GM19099 (cell line): ENCODE results near the gene PROX1.

Experiments
- POLR2A ChIP-seq: IDR thresholded peaks from 3 replicates; pipeline ENCODE4 v1.6.1; 2011; ENCODE audit warnings: low read depth; ENCODE audit not compliant: insufficient read length; ENCODE audit errors: extremely low read depth

The PROX1 gene

DNA sequence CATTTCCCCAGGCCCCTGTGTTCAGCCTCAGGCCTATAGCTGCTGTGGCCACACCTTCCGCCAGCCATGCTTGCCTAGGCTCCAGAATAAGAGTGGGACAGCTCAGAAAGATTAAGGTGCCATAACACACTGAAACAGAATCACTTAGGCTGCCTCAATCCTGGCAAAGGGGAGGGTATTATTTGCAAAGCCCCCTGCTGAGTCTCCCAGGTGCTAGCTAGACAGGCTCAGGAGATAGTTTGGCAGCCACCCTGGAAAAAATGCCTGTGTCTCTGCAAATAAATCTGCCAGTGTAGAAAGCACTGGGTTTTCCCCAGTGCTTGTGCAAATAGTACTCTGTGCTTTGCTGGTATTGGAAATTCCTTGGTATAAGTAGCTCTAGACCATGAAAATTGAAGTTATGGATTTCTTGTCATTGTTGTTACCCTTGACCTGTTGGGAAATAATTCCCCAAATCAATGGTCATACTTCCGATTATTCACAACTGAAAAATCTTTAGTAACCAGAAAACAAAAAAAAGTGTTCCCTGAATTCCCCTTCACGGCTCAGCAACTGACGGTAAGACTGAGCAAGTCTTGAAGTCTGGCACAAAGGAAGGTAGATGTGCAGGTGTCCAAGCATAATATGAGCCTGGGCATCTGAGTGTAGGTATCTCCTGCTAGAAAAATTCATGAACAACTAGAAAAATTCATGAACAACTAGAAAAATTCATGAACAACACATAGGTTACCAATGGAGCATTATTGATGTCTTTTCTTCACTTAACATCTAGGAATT is 56.9 kb downstream of the PROX1 start:
- TF ChIP-seq POLR2A: no peak

DNA sequence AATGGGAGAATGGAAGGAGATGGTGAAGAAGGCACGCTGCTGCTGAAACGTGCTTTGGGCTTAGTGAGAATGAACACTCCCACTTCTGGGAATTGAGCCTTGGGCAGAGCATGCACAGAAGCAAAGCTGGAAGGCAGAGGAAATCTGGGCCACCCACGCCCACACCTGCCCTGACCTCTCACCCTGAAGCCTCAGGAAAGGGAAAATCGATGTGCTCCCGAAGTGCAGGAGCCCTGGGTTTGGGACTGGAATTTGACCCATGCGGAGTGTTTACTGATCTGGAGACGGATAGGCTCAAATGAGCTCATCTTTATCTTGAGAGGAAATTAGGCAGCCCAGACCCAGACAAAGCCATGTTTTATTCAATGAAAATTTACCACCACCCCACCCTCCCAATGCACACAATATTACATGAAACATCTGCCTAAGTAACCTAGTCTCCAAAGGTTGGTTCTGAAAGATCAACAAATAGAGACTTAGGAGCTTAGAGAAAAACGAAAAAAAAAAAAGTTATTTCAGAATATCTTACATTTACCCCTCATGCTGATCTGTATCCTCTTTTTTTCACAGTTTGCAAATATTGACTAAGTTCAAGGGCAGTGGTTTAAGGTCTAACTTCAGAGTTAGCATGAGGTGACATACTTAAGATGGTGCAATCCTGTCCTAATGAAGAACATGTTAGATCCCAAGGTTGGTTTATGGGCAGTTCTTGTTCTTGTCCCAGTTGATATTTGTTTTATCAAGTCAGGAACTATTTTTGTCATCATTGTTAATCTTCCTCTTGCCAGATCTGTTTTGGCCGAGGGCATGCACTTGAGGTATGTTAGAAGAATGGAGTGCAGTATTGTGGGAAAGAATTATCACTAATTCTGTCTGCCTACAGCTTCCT is 63.0 kb downstream of the PROX1 start:
- TF ChIP-seq POLR2A: no peak

DNA sequence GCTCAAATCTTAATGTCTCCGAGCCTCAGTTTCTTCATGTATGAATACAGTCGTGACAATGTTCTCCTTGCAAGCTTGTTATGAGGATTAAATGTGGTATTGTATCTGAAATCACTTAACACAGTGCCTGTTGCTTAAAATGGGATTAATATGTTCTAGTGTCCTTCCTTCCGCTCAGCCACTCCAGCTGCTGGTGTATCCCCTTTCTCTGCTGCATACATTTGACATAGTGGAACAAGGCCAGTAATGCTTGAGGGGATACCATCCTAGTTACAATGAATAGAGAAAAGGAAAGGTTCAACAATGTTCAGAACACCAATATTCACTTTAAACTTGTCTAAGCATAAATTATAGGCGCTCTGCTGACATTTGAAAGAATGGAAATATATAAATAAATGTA is 64.0 kb downstream of the PROX1 start:
- TF ChIP-seq POLR2A: no peak

DNA sequence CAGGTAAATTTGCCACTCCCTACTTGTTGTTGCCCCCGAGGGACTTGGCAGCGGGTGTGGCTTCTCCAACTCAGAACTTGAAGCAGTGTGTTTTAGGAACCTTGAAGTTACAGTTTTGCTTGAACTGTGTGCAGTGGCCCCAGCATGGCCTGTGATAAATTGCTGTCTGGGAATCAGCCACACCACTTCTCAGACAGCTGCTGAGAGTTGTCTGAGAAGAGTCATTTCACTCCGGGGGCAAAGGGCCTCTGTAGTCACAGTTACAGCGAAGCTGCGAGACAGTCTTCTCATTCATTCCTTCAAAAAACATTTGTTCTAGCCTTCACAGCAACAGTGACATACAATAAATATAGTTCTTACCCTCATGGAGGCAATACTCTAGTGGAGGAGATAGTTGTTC is 70.3 kb downstream of the PROX1 start:
- TF ChIP-seq POLR2A: no peak

DNA sequence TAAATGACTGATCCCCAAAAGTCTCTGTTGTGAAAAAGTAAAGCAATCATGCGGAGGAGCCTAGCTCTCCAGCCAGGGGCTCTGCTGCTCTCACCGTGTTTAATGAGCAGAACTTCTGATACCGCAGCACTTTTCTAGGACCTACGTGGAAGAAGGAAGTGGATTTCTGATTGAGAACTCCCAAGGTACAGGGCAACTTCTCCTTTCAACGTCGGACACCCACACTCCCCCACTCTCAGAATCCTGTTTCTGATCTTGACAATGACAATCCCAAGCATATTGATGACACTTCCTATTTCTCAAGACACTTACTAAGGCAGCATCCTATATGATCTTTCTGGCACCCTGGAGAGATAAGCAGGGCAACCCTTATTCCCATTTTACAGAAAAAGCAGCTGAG is 78.4 kb downstream of the PROX1 start:
- TF ChIP-seq POLR2A: no peak

DNA sequence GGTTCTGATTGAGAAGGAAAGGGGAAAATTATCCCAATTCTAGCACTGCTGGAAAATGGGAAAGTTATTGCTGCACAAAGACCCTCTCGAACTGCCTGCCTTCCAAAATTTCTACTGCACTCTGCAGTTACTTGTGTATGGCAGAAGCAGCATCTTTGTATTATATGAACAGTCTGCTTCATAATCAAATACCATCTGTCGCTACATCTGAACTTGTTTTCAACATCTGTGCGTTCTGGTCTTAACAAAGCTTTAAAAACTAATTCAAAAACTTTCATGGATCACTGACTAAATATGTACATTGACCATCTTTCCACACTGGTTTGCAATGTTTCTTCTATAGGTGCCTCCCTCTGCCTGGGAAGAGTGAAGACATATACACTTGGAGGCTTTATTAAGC is 79.2 kb downstream of the PROX1 start:
- TF ChIP-seq POLR2A: no peak

DNA sequence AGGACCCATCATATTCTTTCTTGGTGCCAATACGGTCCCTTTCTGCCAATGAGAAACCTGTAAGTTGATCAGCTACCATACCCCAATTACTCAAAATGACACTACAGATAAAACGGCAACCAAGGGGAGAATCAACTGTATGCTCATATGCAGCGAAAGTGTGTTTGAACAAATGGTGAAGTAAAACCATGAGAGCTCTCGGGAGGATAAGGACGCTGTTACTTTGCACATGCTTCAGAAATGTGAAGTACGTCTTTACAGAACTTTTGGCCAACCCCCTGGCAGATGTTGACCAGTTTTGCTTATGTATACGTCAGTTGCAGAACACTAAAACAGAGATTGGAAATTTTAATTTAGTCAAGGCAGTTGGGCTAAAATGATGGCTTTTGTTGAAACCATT is 79.6 kb downstream of the PROX1 start:
- TF ChIP-seq POLR2A: no peak

DNA sequence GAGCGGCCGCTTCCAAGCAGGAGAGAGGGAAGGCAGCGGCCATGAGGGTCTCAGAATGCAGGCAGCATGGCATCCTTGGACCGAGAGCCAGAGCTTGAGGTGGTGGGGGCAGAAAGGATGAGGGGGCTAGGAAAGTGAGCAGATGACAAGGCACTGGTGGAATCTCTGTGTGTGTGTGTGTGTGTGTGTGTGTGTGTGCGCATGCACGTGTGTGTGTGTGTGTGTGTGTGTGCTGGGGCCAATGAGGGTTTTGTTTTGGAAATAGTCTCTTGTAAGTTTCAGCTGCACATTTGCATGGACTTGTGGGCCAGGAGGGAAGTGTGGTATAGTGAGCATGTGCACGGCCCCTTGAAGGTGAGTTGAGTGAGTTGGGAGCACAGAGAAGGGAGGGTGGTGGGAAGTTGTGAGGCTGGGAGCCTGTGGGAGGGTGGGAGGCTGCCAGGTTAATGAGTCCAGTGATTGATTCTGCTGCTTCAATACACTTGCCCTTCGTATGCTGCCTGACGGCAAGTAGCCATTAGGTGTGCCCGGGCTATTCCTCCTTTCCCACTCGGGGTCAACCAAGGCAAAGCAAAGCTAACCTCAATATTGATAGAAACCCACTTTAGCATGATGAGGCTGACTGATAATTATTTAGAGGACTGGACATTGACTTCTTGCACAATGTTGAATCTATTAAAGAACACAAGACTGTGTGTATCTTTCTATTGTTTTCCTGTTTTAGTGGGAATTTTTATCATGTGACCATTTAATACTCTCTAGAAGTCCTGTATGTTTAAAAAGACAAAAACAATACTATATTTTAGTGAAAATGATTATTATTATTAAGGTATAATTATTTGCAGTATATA is 80.3 kb downstream of the PROX1 start:
- no peak for TF ChIP-seq POLR2A

DNA sequence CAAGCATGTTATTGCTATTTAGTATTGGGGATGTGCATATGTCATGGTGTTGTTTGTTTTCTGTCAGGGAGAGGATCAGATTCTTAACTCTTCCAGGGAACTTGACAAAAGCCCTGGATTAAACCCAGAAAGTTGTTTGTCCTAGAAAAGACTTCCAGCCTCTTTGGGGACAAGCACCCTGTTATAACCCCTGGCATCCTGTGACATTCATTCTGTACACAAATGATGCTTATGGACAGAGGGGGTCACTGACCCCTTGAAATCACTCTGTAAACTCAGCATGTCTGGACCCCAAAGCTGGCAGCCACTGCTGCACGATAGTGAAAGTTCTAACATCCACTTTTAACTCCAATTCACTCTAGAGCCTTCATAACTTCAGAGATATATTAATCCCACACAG is 81.2 kb downstream of the PROX1 start:
- TF ChIP-seq POLR2A: no peak

DNA sequence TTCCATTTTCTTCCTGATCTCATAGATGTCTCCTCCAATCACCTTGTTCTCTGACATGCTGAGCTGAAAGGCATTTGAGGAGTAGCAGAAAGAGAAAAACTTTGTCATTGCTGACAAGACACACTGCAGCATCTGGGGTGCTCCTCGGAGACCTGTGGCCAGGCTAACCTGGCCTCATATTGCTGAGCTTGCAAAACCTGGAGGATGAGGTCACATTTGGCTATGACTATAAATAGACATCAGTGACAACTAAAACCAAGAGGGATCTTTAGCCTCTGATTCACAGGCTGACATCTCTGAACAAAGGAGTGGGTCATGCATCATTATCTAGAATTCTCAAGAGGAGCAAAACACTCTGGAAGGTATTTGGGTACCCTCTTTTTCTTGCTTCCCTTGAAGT is 83.7 kb downstream of the PROX1 start:
- no peak for TF ChIP-seq POLR2A

DNA sequence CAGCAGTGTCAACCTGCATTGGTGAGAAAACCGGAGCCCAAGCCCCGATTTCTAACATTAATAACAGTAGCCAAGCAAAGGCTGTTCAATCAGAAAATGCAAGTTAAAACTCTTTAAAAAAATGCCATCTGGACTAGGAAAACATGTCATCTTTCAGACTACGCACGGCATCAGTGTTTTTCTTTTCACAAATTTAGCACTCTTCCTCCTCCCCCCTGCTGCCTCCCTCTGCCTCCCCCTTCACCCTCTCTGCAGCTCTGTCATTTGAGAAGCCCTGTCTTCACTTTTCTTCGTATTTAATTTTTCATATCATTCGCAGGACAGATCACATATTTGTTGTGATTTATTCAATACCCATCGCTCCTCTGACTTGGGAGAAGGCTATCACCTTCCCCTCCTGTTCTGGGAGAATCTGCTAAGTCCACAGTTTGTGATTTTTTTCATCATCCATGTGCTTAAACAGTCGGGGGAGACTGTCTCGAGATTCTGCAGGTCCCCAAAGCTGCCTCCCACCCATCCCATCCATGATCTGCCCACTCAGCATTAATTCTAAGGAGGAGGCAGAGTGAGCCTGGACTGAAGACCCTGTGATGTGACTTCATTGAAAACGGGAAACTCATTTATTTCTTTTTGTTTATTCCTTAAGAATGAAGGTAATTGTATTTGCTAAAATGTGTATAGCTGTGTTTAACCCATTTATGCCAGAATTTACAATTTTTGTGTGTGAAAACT is 84.8 kb downstream of the PROX1 start:
- no peak for TF ChIP-seq POLR2A

DNA sequence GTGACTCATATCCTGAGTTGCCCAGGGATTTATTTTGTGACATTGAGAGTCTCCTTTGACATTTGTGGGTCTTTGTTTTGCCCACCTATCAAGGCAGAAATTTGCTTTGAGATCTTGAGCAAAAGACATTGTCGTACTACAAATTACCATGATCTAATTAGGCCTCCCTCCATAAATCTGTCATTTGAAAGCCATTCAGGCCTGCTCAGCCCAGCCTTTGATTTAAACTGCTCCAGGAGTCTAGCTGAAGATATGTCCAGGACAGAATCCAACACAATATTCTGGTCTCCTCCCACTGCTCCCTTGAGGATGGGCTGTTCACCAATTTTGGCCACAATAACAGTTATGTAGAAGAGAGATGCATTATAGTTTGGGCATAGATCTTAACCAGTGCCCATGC is 86.7 kb downstream of the PROX1 start:
- no peak for TF ChIP-seq POLR2A

DNA sequence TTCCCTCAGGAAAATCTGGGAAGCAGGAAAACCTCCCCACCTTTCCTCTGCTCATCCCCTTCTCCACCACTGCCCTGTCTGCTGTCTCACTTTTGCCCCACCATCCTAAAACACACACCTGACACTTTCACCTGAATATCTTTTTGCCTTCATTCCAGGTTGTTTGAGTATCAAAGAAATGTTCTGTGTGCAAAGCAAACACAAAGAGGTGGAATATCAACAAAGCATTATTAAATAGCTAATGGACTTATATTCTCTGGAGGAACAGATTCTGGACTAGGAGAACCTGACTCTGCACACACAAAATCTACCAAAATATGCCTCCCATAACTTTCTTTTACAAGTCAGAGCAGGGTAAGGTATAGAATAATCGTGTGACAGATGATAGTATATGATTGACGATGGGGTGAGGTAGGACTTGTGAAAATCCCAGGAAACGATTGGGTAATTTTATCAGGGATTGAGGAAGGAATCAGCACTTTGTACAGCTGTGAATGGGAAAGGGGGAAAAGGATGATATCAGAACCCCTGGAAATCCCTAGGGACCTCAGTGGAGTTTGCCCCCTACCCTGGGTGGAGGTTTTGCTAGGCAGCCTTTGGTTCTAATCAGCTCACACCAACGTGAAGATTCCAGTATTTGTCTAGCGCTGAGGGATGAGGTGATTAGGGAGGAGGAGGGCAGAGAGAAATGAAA is 87.7 kb downstream of the PROX1 start:
- no peak for TF ChIP-seq POLR2A
